ENCODE data around the gene UFM1. TPM values are rescaled to one million over a fixed set of nuclear protein-coding genes. Genes with fewer than 3 reads are reported as not detected.
"Not testable (repeated sequence)": the region's sequence is repeated elsewhere in the genome, so short reads cannot be mapped to it uniquely, and the experiment has no call there.

The UFM1 gene
- 10 to 100 TPM; 46.9 to 48.1 TPM for total RNA-seq

- CTCF ChIA-PET = interaction anchor here (0.9 to 1.0 kb wide), 2 partner anchors 10 to 19 kb away, joined by 3 to 4 read pairs; no protein-coding TSS in a partner anchor
- POLR2A ChIA-PET = no interaction called here
These were observed at the start of gene UFM1 for GRCh38 chr13:38349390-38350113. UFM1 (plus strand) TSS chr13:38349851; CDS start chr13:38349920, 69 bp downstream.

GRCh38 chr13:38301236-38301635 is 48.4 kb upstream of the UFM1 start:
- CTCF ChIA-PET = no interaction called here
- POLR2A ChIA-PET = no interaction called here

GRCh38 chr13:38303816-38304320 is 45.8 kb upstream of the UFM1 start:
- CTCF ChIA-PET = interaction anchor here (0.8 kb wide), 1 partner anchor 114 kb away, joined by 5 read pairs; no protein-coding TSS in a partner anchor
- POLR2A ChIA-PET = no interaction called here

GRCh38 chr13:38308736-38309135 is 40.9 kb upstream of the UFM1 start:
- CTCF ChIA-PET = no interaction called here
- POLR2A ChIA-PET = no interaction called here

GRCh38 chr13:38309397-38309796 is 40.3 kb upstream of the UFM1 start:
- ChIA-PET POLR2A (no interaction called here), CTCF (no interaction called here)

GRCh38 chr13:38311175-38311574 is 38.5 kb upstream of the UFM1 start:
- CTCF ChIA-PET, POLR2A ChIA-PET: not testable (repeated sequence)

- CTCF ChIA-PET = no interaction called here
These were observed 33.5 kb upstream of the UFM1 start for GRCh38 chr13:38316129-38316528.

GRCh38 chr13:38321654-38322053 is 28.0 kb upstream of the UFM1 start:
- ChIA-PET CTCF (no interaction called here), POLR2A (no interaction called here)

More at GRCh38 chr13:38316129-38316528, 33.5 kb upstream of the UFM1 start:
- POLR2A ChIA-PET = no interaction called here

- ChIA-PET CTCF (no interaction called here), POLR2A (no interaction called here)
These were observed 24.2 kb upstream of the UFM1 start for GRCh38 chr13:38325426-38325825.

GRCh38 chr13:38328699-38329098 is 21.0 kb upstream of the UFM1 start:
- CTCF ChIA-PET = no interaction called here
- POLR2A ChIA-PET = no interaction called here

- POLR2A ChIA-PET = no interaction called here
- CTCF ChIA-PET = no interaction called here
These were observed 14.8 kb upstream of the UFM1 start for GRCh38 chr13:38334845-38335244.

GRCh38 chr13:38338089-38338488 is 11.6 kb upstream of the UFM1 start:
- CTCF ChIA-PET = no interaction called here
- POLR2A ChIA-PET = no interaction called here

GRCh38 chr13:38340624-38341023 is 9.0 kb upstream of the UFM1 start:
- CTCF ChIA-PET = no interaction called here
- POLR2A ChIA-PET = no interaction called here

GRCh38 chr13:38341149-38341692 is 8.4 kb upstream of the UFM1 start:
- ChIA-PET CTCF (no interaction called here), POLR2A (no interaction called here)

GRCh38 chr13:38346764-38347163 is 2.9 kb upstream of the UFM1 start:
- POLR2A ChIA-PET = no interaction called here
- CTCF ChIA-PET = interaction anchor here (0.6 kb wide), 1 partner anchor 255 kb away, joined by 3 read pairs; no protein-coding TSS in a partner anchor

- ChIA-PET POLR2A (no interaction called here), CTCF (interaction anchor here (1.0 kb wide), 1 partner anchor 20 kb away, joined by 3 read pairs; no protein-coding TSS in a partner anchor)
These were observed 726 bp upstream of the UFM1 start for GRCh38 chr13:38348861-38349389.

- CTCF ChIA-PET = interaction anchor here (0.9 kb wide), 1 partner anchor 9 kb away, joined by 4 read pairs; no protein-coding TSS in a partner anchor
- POLR2A ChIA-PET = no interaction called here
These were observed 515 bp downstream of the UFM1 start for GRCh38 chr13:38350114-38350617.

GRCh38 chr13:38355595-38356119 is 6.0 kb downstream of the UFM1 start:
- POLR2A ChIA-PET = no interaction called here
- CTCF ChIA-PET = no interaction called here

- POLR2A ChIA-PET = no interaction called here
- CTCF ChIA-PET = interaction anchor here (1.1 kb wide), 1 partner anchor 9 kb away, joined by 4 read pairs; the partner anchor contains the start of gene UFM1
These were observed 9.0 kb downstream of the UFM1 start for GRCh38 chr13:38358684-38359083.

GRCh38 chr13:38361542-38362262 is 12.1 kb downstream of the UFM1 start:
- ChIA-PET CTCF (no interaction called here), POLR2A (no interaction called here)

Measured in activated CD8-positive, alpha-beta memory T cell treated with anti-CD3 and anti-CD28 coated beads for 36 hours (primary cell).